GM19035 (cell line): ENCODE data around the gene MRPL33.

Experiments used
- ATAC-seq: cut with Tn5 transposase; IDR thresholded peaks from one replicate; pipeline ENCODE4 v1.9.1; 2021; ENCODE audit not compliant: unreplicated experiment

Gene MRPL33

GRCh38 chr2:27776097-27776496, 4.6 kb downstream of the MRPL33 start:
- ATAC-seq: no peak

- ATAC-seq: no peak
These were observed 5.2 kb downstream of the MRPL33 start for GRCh38 chr2:27776696-27777095.

GRCh38 chr2:27779417-27780055, 8.0 kb downstream of the MRPL33 start:
- ATAC-seq: no peak

- ATAC-seq: no peak
These were observed 10.0 kb downstream of the MRPL33 start for GRCh38 chr2:27781496-27781895.

GRCh38 chr2:27782701-27783100, 11.2 kb downstream of the MRPL33 start:
- no peak for ATAC-seq

GRCh38 chr2:27790796-27791195, 19.3 kb downstream of the MRPL33 start:
- ATAC-seq: no peak

- ATAC-seq: no peak
These were observed 21.2 kb downstream of the MRPL33 start for GRCh38 chr2:27792759-27793158.

- ATAC-seq: no peak
These were observed 23.7 kb downstream of the MRPL33 start for GRCh38 chr2:27795093-27795834.

GRCh38 chr2:27795868-27796277, 24.4 kb downstream of the MRPL33 start:
- ATAC-seq: no peak

- ATAC-seq: no peak
These were observed 25.6 kb downstream of the MRPL33 start for GRCh38 chr2:27796791-27797765.

GRCh38 chr2:27797841-27798240, 26.3 kb downstream of the MRPL33 start:
- no peak for ATAC-seq

GRCh38 chr2:27798486-27798885, 27.0 kb downstream of the MRPL33 start:
- no peak for ATAC-seq

GRCh38 chr2:27798948-27799645, 27.6 kb downstream of the MRPL33 start:
- ATAC-seq: no peak

GRCh38 chr2:27799646-27800010, 28.1 kb downstream of the MRPL33 start:
- ATAC-seq: no peak

- ATAC-seq: no peak
These were observed 29.3 kb downstream of the MRPL33 start for GRCh38 chr2:27800856-27801255.

- ATAC-seq: no peak
These were observed 31.0 kb downstream of the MRPL33 start for GRCh38 chr2:27802547-27802946.

- ATAC-seq: no peak
These were observed 31.5 kb downstream of the MRPL33 start for GRCh38 chr2:27803046-27803445.

- ATAC-seq: no peak
These were observed 32.6 kb downstream of the MRPL33 start for GRCh38 chr2:27804146-27804545.

- no peak for ATAC-seq
These were observed 33.7 kb downstream of the MRPL33 start for GRCh38 chr2:27805180-27805579.

GRCh38 chr2:27806311-27807059, 35.0 kb downstream of the MRPL33 start:
- no peak for ATAC-seq
